Activated CD4-positive, CD25-positive, alpha-beta regulatory T cell (primary cell): ENCODE results near the gene CELA3B.
"Not testable (repeated sequence)": the region's sequence is repeated elsewhere in the genome, so short reads cannot be mapped to it uniquely, and the experiment has no call there.

ENCODE experiments used
- DNase-seq, 4 experiments: peaks; one replicate each; lab custom pipeline; 2025; lab: John Stamatoyannopoulos, UW

Gene CELA3B

GRCh38 chr1:21975296-21975695, 1.5 kb upstream of the CELA3B start:
- not testable (repeated sequence) for DNase-seq

GRCh38 chr1:21978209-21978608, 1.4 kb downstream of the CELA3B start:
- not testable (repeated sequence) for DNase-seq

- DNase-seq: not testable (repeated sequence)
Observed at GRCh38 chr1:21980515-21981220, 3.8 kb downstream of the CELA3B start.

GRCh38 chr1:21981253-21981652, 4.4 kb downstream of the CELA3B start:
- DNase-seq: not testable (repeated sequence)

GRCh38 chr1:21982122-21982521, 5.3 kb downstream of the CELA3B start:
- DNase-seq: not testable (repeated sequence)

GRCh38 chr1:21983539-21983938, 6.7 kb downstream of the CELA3B start:
- not testable (repeated sequence) for DNase-seq

GRCh38 chr1:21985893-21986292, 9.1 kb downstream of the CELA3B start:
- not testable (repeated sequence) for DNase-seq

GRCh38 chr1:21986386-21986785, 9.6 kb downstream of the CELA3B start:
- not testable (repeated sequence) for DNase-seq

- DNase-seq: not testable (repeated sequence)
Observed at GRCh38 chr1:21989672-21990393, 13.0 kb downstream of the CELA3B start.

GRCh38 chr1:21992186-21992585, 15.4 kb downstream of the CELA3B start:
- DNase-seq: not testable (repeated sequence)

- not testable (repeated sequence) for DNase-seq
Observed at GRCh38 chr1:21994716-21995115, 17.9 kb downstream of the CELA3B start.

GRCh38 chr1:21996663-21996970, 19.8 kb downstream of the CELA3B start:
- not testable (repeated sequence) for DNase-seq

GRCh38 chr1:21997891-21998623, 21.2 kb downstream of the CELA3B start:
- not testable (repeated sequence) for DNase-seq

GRCh38 chr1:21998624-21999294, 21.9 kb downstream of the CELA3B start:
- not testable (repeated sequence) for DNase-seq

- not testable (repeated sequence) for DNase-seq
Observed at GRCh38 chr1:21999645-22000044, 22.8 kb downstream of the CELA3B start.

GRCh38 chr1:22001409-22001808, 24.6 kb downstream of the CELA3B start, which contains the start of gene CELA3A:
Gene CELA3A (plus strand): TSS chr1:22001657. CDS start chr1:22001675, 18 bp downstream.
- no peak for DNase-seq

- DNase-seq: not testable (repeated sequence)
Observed at GRCh38 chr1:22002461-22002860, 25.6 kb downstream of the CELA3B start.

GRCh38 chr1:22002875-22003274, 26.1 kb downstream of the CELA3B start:
- DNase-seq: not testable (repeated sequence)

- not testable (repeated sequence) for DNase-seq
Observed at GRCh38 chr1:22003959-22004358, 27.1 kb downstream of the CELA3B start.

- DNase-seq: not testable (repeated sequence)
Observed at GRCh38 chr1:22005261-22006149, 28.7 kb downstream of the CELA3B start.

- DNase-seq: not testable (repeated sequence)
Observed at GRCh38 chr1:22006736-22007135, 29.9 kb downstream of the CELA3B start.
